LNCAP (cell line): Measurements from ENCODE around the gene MTTP.

Source experiments
- CTCF ChIP-seq: fragments of 450-650 bp; IDR thresholded peaks from 2 replicates; pipeline ENCODE4 v1.5.1; 2017; ENCODE audit warnings: mild to moderate bottlenecking

MTTP gene

DNA sequence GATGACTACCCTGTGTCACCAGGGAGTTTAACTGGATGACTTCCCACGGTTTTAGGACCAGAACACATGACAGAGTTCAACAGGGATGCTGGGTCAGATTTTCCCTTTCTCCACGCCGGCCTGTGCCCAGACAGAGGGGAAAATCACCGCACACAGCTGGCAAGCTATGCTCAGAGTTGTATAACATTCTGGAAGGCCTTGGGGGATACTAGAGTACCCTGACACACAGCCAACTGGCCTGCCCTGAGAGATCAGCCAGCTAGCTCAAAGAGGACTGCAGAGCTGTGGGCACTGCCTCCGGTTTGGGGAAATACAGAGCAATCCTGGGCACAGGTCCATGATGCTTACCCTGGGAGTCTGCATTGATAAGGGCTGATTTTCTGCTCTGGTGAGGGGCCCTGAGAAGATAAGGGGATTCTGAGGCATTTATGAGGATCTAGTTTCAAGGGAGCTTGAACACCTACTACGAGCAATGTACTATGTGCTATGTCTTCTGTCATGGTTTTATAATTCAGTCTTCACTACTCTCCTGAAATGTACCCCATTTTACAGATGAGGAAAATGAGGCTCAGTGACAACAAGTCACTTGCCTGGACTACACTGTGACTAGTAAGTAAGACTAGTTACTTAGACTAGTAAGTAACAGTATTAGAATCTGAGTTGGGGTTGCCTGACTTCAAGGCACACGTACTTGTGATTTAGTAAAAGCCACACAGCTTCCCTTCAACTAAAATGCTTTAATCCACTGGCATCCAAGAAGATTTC is 68.3 kb downstream of the MTTP start:
- no peak for TF ChIP-seq CTCF

GRCh38 chr4:99644453-99644852 is 69.8 kb downstream of the MTTP start:
- no peak for TF ChIP-seq CTCF

DNA sequence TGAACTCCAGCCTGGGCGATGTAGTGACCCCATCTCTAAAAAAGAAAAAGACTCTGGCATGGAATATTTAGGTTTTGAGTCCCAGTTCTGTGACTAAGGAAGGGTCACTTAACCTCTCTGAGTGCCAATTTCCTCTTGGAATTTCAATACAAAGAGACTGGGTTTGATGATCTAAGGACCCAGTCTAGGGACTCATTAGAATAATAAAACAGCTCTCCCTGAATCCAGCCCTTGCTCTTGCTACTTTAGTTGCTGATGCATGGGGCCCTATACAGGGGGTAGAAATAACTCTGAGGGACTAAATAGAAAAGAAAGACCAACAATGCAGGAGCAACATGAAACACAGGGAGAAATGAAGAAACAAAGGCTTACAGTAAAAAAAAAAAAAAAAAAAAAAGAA is 70.4 kb downstream of the MTTP start:
- TF ChIP-seq CTCF: no peak

GRCh38 chr4:99645638-99646037 is 71.0 kb downstream of the MTTP start:
- no peak for TF ChIP-seq CTCF

DNA sequence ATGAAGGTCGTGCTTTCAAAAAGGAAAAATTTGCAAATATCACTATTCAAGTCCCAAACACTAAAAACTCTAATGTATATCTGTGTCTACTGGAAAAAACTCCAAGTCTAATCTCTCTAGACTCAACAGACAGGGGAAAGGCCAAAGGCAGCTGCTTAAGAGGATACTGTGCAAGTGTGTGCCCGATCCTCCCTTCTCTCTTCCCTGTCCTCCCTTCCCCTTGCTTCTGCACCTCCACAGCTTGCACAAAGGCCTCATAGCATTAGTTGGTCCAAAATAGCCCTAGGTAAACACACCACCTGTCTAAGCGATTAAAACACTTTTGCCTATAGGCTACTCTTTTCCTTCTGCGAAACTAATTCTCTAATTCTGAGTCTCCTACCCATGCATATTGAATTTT is 72.4 kb downstream of the MTTP start:
- TF ChIP-seq CTCF: no peak

- no peak for TF ChIP-seq CTCF
These were observed 73.7 kb downstream of the MTTP start for GRCh38 chr4:99648321-99648720.

- no peak for TF ChIP-seq CTCF
These were observed 74.6 kb downstream of the MTTP start for GRCh38 chr4:99649208-99649607.

GRCh38 chr4:99649778-99650177 is 75.2 kb downstream of the MTTP start:
- no peak for TF ChIP-seq CTCF
